ENCODE results near the gene CD99.

Gene CD99

DNA sequence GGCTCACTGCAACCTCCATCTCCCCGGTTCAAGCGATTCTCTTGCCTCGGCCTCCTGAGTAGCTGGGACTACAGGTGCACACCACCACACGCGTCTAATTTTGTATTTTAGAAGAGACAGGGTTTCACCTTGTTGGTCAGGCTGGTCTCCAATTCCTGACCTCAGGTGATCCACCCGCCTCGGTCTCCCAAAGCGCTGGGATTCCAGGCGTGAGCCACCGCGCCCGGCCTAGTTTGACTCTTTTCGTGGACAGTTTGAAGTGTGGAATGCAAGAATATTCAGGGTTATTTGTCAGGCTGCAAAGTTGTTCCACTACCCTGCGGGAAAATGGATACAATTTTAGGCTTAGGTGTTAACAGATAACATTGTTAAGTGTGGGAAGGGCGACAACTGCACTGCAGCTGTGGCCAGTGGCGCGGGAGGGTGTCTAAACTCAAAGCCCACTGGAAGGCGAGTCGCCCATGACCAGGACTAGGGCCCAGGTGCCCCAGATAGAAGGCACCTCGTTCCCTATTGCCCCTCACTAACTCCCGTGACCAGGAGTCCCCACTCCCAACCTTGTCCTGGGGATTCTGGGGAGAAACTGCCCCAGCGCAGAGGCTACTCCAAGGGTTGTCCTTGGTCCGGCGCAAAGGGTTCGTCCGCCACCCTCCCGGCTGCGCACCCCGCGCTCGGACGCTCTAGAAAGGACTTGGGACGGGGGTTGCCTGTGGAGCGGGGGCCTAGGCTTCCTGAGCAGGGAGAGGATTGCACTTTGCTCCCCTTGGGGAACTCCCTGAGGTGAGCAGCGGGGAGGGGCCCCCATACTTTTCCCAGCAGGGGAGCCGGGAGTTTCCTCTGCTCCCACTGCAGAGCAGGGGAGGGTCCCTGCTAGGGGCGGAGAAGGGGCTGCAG, 1.1 kb upstream of the CD99 start:
- Histone ChIP-seq H3K27ac (ENCODE audit: low read length) (no peak overlapping the region), H2AFZ (ENCODE audit: low read depth, low read length) (peak overlapping the region; percentile 78; the same call in 1 of the 2 replicates), H3K4me3 (ENCODE audit: low read length) (peak overlapping the region; percentile 86), H3K4me1 (ENCODE audit: low read length) (peaks cover 6% of the 10 kb centered on the region), H3K9ac (ENCODE audit: low read length) (peak overlapping the region; percentile 58; the same call in 1 of the 2 replicates), H3K79me2 (ENCODE audit: low read length) (peaks cover 34% of the 10 kb centered on the region), H4K20me1 (ENCODE audit: insufficient read depth, low read length) (0 out of 2 replicates have a peak, but pooled peaks cover 3% of the 10 kb centered on the region), H3K27me3 (ENCODE audit: low read depth, low read length) (no peaks in the 10 kb centered on the region), H3K4me2 (ENCODE audit: low read length) (peak overlapping the region; percentile 87), H3K9me3 (ENCODE audit: insufficient read depth, low read length) (no peaks in the 10 kb centered on the region), H3K36me3 (replicated peaks; ENCODE audit: low read depth, low read length) (no peaks in the 10 kb centered on the region)
- TF ChIP-seq, protein P1, sequence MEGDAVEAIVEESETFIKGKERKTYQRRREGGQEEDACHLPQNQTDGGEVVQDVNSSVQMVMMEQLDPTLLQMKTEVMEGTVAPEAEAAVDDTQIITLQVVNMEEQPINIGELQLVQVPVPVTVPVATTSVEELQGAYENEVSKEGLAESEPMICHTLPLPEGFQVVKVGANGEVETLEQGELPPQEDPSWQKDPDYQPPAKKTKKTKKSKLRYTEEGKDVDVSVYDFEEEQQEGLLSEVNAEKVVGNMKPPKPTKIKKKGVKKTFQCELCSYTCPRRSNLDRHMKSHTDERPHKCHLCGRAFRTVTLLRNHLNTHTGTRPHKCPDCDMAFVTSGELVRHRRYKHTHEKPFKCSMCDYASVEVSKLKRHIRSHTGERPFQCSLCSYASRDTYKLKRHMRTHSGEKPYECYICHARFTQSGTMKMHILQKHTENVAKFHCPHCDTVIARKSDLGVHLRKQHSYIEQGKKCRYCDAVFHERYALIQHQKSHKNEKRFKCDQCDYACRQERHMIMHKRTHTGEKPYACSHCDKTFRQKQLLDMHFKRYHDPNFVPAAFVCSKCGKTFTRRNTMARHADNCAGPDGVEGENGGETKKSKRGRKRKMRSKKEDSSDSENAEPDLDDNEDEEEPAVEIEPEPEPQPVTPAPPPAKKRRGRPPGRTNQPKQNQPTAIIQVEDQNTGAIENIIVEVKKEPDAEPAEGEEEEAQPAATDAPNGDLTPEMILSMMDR (IDR thresholded peaks at IDR 0.05; ENCODE audit: low read depth, low read length), result no peak
- TF ChIP-seq EZH2phosphoT487 (IDR thresholded peaks at IDR 0.05; ENCODE audit: low read depth), result no peak

DNA sequence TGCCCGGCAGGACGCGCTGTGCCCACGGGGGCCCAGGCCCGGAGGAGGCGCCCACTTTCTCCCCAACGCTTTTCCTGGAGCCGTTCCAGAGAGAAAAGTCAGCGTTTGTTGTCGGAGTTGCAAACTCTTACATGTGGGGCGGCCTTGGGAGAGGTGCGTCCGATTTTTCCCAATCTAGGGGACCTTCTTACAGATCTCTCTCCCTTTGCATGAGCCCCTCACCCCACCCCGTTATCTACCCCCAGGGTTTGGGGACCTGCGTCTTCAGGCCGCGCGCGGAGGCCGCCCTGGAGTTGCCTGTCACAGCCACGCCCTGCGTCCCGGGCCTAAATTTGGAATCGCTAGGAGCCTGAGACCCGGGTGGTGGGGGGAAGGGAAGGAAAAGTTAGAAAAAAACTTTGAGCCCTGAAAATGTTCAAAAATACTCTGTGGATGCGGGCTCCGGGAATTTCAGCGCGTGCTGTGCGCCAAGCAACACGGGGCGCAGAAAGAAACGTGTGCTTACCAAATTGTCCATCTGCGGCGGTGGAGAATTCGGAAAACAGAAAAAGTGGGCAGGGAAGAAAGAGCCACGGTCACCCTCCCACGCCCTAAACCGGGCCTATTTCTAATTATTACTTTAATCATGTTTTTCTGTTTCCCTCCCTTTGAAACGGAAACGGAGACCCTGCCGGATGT, 587 bp downstream of the CD99 start:
- H3K27ac ChIP-seq (ENCODE audit: low read length), result peak overlapping the region; percentile 24
- no peaks in the 10 kb centered on the region for H3K27me3 ChIP-seq (ENCODE audit: low read depth, low read length)

DNA sequence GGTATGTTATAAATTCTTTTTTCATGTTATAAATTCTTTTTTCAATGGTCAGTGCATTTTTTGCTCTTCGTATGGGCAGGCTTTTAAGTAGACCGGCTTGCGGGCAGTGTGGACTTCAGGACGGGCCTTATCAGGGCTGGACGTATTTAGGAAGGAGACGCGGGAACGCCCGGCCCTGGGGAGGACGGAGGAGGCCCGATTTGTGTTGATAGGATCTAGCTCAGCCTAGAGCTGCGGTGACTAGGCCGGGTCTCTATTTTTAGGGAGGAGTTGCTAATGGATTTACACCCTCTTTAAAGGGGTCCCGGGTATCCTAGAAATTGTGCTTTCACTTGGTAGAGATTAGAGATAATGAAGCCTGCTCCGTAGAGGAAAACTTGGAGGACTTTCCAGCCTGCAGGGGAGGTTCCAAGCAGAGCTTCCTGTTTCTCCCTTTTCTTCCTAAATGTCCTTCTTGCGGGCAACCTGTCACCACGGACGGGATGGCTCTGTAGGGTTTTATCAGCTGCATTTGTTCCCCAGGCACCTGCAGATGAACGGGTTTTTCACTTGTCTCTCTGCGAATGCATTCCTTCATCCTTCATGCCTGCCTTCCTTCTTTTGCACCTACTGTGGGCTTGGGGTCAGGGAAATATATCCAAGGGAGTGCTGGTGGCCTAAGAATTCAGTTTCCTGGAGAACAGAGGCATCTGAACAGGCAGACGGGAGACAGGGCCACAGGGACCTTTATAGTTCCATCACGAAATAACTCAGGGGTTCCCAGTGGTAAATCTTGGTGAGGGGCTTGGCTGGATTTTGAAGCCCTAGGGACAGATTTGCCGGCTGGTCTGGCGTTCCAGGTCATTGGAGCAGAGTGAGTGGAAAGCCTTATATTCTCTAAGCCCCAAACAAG, 1.4 kb downstream of the CD99 start:
- Histone ChIP-seq H4K20me1 (ENCODE audit: insufficient read depth, low read length) (peaks cover 9% of the 10 kb centered on the region), H3K79me2 (ENCODE audit: low read length) (peaks cover 55% of the 10 kb centered on the region), H3K9ac (ENCODE audit: low read length) (peak overlapping the region; percentile 89), H3K27me3 (ENCODE audit: low read depth, low read length) (no peaks in the 10 kb centered on the region), H3K4me3 (ENCODE audit: low read length) (peak overlapping the region; percentile 86), H3K36me3 (replicated peaks; ENCODE audit: low read depth, low read length) (peaks cover 5% of the 10 kb centered on the region), H3K4me2 (ENCODE audit: low read length) (peak overlapping the region; percentile 87), H3K4me1 (ENCODE audit: low read length) (peaks cover 25% of the 10 kb centered on the region), H2AFZ (ENCODE audit: low read depth, low read length) (peak overlapping the region; percentile 28; the same call in 1 of the 2 replicates), H3K27ac (ENCODE audit: low read length) (peak overlapping the region; percentile 24; the same call in 1 of the 2 replicates), H3K9me3 (ENCODE audit: insufficient read depth, low read length) (no peaks in the 10 kb centered on the region)
- TF ChIP-seq, protein P1 (IDR thresholded peaks at IDR 0.05; ENCODE audit: low read depth, low read length), result no peak
- TF ChIP-seq EZH2phosphoT487 (IDR thresholded peaks at IDR 0.05; ENCODE audit: low read depth), result no peak

More for the DNA sequence above, 587 bp downstream of the CD99 start:
- Histone ChIP-seq H3K9ac (ENCODE audit: low read length) (peak overlapping the region; percentile 89), H3K4me1 (ENCODE audit: low read length) (peaks cover 17% of the 10 kb centered on the region), H3K36me3 (replicated peaks; ENCODE audit: low read depth, low read length) (peaks cover 4% of the 10 kb centered on the region), H3K9me3 (ENCODE audit: insufficient read depth, low read length) (no peaks in the 10 kb centered on the region), H3K4me2 (ENCODE audit: low read length) (peak overlapping the region; percentile 87), H3K79me2 (ENCODE audit: low read length) (peaks cover 47% of the 10 kb centered on the region), H3K4me3 (ENCODE audit: low read length) (peak overlapping the region; percentile 86), H4K20me1 (ENCODE audit: insufficient read depth, low read length) (0 out of 2 replicates have a peak, but pooled peaks cover 3% of the 10 kb centered on the region), H2AFZ (ENCODE audit: low read depth, low read length) (peak overlapping the region; percentile 28; the same call in 1 of the 2 replicates)
- TF ChIP-seq EZH2phosphoT487 (IDR thresholded peaks at IDR 0.05; ENCODE audit: low read depth), result no peak
- TF ChIP-seq, protein P1 (IDR thresholded peaks at IDR 0.05; ENCODE audit: low read depth, low read length), result no peak

Data from OCI-LY3 (cell line).